GM12892 (cell line): Measurements from ENCODE around the gene SH2D5.

Experiments used
- POLR2A ChIP-seq: IDR thresholded peaks from 2 replicates; pipeline ENCODE4 v1.6.1; 2011; ENCODE audit warnings: low read depth, low read length, control low read depth
- POLR2AphosphoS5 ChIP-seq: IDR thresholded peaks from 2 replicates; pipeline ENCODE4 v1.6.1; 2011; ENCODE audit warnings: low read depth, low read length, control low read depth
- TAF1 ChIP-seq: IDR thresholded peaks from 2 replicates; pipeline ENCODE4 v1.6.1; 2011; ENCODE audit warnings: low read depth, mild to moderate bottlenecking, control low read depth, low read length, borderline replicate concordance

DNA sequence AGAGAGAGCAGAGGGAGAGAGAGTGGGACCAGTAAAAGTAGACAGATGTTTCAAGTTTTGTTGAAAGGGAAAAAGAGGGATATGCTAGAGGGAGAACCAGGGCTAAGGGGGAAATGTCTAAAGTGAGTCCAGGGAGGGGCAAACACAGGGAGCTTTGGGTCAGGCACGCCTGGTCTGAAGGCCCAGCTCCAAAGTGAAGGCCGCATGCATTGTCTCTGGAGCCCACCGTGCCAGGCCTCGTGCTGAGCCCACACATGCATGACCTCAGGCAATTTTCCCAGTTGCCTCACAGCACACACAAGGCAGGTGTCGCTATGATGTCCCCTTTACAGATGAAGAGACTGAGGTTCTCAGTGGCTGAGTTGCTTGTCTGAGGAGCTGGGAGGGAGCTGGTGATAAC is 30.7 kb downstream of the SH2D5 start:
- TF ChIP-seq POLR2AphosphoS5, result no peak
- TF ChIP-seq POLR2A, result no peak
- TF ChIP-seq TAF1, result no peak
